GM18507 (cell line): ENCODE results near the gene AOC1.

Experiments
- DNase-seq: peaks from one replicate; pipeline ENCODE4 v3.0.0; 2011; ENCODE audit warnings: low read depth; ENCODE audit not compliant: insufficient read length; ENCODE audit errors: extremely low spot score
- FAIRE-seq: peaks from 2 replicates; lab custom pipeline; 2011; peaks lifted over from hg19 to GRCh38; lab: Jason Lieb, UNC

The AOC1 gene

GRCh38 chr7:150831851-150832250 lies 20.5 kb upstream of the AOC1 start:
- FAIRE-seq (no peak), DNase-seq (no peak)

DNA sequence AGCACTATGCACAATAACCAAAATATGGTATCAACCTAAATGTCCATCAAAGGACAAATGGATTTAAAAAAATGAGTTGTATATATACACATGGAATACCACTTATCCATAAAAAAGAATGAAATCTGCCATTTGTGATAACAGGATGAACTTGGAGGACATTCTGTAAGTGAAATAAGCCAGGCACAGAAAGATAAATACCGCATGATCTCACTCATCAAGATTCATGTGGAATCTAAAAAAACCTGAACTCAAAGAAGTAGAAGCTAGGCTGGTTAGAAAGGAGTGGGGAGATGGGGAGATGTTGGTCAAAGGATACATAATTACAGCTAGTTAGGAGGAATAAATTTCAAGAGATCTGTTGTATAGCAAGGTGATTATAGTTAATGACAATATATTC lies 17.3 kb upstream of the AOC1 start:
- FAIRE-seq (no peak), DNase-seq (no peak)

- FAIRE-seq (no peak), DNase-seq (no peak)
Measured at GRCh38 chr7:150835702-150836280, 16.5 kb upstream of the AOC1 start.

DNA sequence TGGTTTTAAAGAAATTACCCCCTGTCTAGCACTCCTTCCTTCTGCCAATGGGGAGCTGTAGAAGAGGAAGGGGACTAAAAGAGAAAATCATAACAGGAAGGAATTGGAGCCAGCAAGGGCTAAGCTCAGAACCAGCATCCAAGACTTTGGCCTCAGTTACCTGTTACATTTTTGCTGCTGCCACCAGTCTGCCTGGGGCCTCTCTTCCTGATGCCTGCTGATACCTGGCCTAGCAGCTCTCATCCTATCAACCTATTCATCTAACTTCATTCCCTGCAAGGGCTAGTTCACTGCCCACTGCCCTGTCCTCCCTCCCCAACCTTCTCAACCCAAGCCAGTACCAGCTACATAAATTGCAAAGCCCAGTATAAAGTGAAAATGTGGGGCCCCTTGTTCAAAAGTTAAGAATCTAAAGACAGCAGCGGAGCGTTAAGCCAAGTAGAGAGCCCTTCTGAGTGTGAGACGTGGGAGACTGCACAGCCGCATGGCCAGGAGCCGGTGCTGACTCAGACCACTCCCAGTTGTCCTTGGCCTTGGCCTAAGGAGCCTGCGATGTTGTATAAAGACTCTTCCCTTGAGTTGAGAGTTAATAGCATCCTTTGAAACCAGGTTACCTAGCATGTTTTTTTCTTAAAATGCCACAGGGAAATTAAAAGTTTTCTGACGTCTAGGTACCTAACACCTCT lies 13.2 kb upstream of the AOC1 start:
- DNase-seq (no peak), FAIRE-seq (no peak)

DNA sequence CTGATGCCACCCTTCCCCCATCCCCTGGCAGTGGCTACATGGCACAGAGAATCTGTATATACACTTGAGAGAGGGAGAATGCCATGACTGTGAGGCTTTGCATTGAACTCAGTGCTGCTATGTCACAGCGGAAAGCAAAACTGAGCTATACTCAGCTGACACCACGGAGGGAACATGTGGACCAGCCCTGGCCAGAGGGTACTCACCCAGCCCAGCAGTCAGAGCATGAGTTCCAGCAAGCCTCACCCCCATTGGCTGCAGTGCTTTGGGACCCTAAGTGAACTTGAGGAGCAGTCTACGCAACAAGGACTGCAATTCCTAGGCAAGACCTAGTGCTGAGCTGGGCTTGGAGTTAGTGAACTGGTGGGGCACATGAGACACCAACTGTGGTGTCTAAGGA lies 10.3 kb upstream of the AOC1 start:
- DNase-seq (no peak), FAIRE-seq (no peak)

DNA sequence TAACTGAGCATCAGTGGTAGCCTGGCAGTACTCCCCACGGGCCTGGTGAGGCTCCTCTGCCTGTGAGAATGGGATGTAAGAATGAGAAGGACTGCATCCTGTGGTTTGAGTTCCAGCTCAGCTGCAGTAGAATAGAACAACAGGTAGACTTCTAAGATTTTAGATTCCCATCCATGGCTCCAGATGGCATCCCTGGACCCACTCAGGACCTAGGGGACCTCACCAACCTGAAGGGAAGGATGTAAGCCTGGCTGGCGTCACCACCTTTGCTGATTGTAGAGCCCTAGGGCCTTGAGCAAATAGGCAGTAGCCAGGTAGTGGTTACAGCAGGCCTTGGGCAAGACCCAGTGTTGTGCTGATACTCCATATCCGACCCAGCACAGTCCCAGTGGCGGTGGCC lies 9.6 kb upstream of the AOC1 start:
- no peak for FAIRE-seq

DNA sequence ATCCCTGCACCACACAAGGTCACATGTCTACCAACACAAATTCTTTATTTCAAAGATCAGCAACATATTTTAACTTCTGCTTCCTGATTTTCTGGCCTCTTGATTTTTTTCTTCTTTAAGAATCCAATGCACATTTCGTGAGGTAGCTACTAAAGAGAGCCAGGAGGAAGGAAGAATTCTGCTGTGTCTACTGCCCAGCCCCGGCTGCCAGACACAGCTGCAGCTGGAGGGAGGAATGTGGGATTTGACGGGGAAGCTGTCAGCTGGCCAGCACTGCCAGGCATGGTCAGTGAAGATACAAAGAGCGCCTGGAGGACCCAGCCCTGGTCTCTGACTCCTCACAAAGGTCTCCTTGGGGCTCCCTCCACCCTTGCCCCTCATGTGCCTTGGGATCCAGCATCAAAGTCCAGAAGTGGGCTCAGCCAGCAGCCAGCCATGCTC lies 6.9 kb upstream of the AOC1 start:
- DNase-seq (no peak), FAIRE-seq (no peak)

More for the DNA sequence above, 9.6 kb upstream of the AOC1 start:
- no peak for DNase-seq

GRCh38 chr7:150846291-150847115 lies 5.8 kb upstream of the AOC1 start:
- FAIRE-seq = no peak
- no peak for DNase-seq

DNA sequence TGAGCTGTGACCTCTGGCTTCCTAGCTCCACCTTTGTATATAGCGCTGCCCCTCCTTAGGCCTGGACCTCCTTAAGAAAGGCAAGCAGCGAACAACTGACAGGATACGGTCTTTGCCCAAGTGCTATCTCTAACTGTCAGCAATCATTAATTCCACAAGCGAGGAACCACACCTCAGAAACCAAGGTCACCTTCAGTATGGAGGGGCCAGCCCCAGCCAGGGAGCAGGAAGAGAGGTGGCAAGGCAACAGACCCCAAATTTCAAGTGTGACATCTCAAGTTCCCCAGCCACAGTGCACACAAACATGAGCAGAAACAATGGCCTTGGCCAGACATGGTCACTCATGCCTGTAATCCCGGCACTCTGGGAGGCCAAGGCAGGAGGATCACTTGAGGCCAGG lies 4.8 kb upstream of the AOC1 start:
- DNase-seq = no peak
- FAIRE-seq = no peak

GRCh38 chr7:150848111-150848510 lies 4.2 kb upstream of the AOC1 start:
- no peak for DNase-seq
- FAIRE-seq = no peak

GRCh38 chr7:150848561-150849115 lies 3.7 kb upstream of the AOC1 start:
- no peak for FAIRE-seq
- DNase-seq = no peak

DNA sequence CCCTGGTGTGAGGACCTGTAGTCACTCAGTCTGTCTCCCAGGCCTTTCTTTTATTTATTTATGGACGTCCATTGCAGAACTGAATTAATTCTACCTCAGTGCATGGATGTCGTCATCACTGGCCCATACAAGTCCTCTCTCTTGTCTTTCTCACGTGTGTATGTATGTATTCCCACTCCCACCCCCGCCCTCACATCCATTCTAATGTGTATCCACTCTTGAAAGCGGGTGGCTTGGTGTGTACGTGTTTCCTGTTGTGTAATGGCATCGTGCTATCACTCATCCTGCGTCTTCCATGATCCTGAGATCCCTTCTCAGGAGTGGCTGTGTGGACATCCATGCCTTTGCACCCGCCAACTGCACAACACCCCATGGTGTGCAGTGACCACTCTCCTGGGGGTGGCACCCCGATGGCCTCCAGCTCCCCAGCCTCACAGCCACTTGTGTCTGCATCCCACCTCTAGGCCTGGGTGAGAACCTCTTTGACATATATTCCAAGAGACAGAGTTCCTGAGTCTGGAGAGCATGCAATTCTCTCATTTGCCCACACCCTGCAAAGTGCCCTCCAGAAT lies 3.0 kb upstream of the AOC1 start:
- DNase-seq (no peak), FAIRE-seq (no peak)

DNA sequence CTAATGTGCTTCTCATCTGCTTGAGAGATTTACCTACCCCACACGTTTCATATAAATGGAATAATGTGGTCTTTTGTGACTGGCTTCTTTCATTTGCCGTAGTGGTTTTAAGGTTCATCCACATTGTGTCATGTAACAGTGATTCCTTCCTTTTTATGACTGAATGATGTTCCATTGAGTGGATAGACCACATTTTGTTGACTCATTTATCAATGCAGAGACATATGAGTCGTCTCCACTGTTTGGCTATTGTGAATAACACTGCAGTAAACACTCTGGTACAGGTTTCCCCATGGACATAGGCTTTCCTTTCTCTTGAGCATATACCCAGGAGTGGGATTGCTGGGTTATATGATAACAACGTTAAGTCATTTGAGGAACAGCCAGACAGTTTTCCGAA lies 2.0 kb upstream of the AOC1 start:
- FAIRE-seq (no peak), DNase-seq (no peak)

DNA sequence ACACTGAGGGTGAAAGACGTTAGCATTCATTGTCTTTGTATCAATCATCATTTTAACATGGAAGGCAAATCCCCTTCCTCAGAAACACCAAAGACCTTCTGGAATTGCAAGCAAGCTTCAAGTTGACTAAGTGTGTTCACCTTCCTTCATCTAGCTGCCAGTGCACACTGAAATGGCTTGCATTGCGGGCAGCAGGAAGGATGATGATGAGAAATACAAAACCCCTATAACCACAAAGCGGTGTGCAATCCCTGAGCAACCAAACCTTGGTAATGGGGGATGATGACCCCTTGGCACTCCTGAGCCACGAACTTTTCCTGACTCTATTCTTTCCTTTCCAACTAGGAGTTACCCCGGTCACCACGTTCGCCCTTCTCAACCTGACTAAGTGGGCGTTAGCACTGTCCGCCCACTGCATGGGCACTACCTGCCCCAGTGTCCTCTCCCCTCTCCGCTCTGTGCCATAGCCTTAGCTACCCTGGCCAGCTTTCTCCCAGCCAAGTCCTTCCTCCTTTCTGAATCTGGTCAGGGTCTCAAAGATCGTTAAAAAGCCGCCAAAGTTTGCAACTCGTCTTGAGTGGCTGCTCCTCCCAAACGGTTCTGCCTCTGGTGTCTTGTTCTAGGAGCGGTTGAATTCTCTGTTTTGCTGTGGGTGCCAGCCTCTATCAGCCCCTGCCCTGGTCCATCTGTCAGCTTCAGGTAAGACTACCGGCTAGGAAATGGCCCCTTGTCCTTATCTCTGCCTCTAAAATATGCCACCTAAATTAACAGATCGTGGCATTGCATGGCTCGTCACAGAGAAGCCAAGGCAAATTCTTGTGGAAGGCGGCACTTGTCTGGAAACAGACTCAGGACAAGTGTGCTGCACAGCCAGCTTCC lies 586 bp upstream of the AOC1 start:
- DNase-seq (no peak), FAIRE-seq (no peak)

DNA sequence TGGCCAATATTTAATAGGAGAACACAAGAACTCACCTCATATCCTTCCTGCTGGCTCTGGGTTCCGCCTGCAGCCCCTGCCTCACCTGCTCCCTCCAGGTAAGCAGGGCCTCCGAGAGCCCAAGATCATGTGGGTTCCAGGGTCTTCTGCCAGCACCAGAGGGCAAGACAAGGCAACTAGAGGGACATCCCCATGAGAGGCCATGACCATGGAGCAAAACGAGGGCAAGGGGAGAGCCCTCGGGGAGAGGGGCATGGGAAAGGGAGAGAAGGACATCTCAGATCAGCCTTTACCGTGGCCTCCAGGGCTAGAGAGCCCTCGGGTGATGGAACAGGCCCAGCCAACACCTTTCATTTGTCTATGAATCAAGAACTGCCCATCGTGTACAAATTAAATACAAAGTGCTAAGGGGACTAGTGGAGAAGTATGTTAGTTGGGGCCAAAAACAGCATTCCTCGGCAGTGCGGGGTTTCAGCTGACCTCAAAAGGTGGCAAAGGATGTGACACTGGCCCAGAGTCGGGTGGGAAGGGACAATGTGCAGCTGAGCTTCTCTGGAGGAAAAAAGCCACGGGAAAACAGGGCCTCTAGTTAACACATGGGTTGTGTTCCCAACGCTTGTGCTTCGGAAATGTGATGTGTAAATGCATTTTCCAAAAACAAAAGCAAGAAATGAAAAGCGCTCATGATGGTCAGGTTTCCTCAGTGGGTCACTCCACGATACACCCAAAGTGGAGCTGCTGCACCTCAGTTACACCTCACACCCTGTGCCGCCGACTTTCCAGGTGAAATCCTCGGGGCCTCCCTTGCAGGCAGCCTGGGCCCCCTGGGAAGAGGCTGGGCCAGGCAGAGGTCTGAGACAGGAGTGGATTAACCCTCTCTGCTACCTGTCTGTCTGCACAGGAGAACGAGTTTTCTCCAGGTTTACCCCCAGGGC lies 2.0 kb downstream of the AOC1 start:
- no peak for DNase-seq
- FAIRE-seq = no peak

DNA sequence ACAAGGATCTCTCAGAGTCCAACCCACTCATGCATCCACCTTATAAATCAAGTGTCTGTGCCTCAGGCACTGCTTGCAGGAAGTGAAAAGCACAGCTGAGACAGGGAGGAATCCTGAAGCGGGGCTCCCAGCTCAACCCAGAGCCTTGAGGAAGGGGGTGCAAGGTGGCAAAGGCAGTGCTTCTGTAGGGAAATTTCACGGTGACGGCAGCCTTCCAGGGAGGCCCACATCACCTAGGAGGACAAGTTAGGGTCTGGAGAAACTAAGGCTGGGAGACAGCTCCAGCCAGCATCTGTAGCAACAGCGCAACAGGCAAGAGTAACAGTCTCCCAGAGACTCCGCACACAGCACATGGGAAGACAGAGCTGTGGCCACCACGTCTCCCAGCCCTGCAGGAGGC lies 2.7 kb downstream of the AOC1 start:
- no peak for DNase-seq
- FAIRE-seq = no peak

DNA sequence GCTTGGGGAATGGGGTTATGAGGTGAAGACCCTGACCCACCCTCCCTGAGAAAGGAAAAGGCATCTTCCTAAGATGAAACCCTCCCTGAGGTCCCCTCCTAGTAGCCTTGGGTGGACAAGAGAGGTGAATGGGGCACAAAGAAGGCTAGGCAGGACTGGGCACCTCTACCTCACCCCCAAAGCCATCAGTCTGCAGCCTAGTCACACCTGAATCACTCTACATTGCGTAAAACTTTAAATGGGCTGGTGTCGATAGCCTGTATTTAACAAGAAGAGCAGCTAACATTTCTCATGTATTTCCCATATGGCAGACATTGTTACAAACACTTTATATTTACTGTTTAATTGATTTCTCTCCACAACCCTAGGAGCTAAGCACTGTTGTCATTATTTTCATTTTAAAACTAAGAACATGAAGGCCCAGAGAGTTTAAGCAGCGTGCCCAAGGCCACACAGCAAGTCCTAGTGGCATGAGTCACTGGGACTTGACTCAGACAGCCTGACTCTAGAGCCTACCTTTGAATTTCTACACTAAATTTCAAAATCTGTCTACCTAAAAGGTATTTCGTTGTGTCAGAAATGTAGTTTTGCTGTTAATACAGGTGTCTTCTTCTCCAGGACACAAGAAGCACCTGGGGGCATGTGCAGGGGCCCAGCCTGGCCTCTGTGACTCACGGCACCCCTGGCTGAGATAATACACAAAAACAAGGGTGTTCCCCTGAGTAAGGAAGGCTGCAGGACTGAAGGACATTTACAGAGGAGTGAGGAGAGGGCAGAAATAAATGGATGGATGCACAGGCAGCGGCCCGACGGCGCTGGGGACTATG lies 3.4 kb downstream of the AOC1 start:
- FAIRE-seq (no peak), DNase-seq (no peak)
